GM12878 (cell line): ENCODE measurements around the gene MAST2. TPM values are rescaled to one million over a fixed set of nuclear protein-coding genes. Genes with fewer than 3 reads are reported as not detected.

Experiments
- ATAC-seq: fragments of 200-7000 bp; cut with Tn5 transposase; 3 replicates; pipeline ENCODE4 v1.9.1; 2020; ENCODE audit warnings: mild to moderate bottlenecking, moderate library complexity
- BruUV-seq: library from RNA; stranded (reverse); fragments of 400-500 nt; replicated peaks from 2 replicates; lab custom pipeline; 2021; lab: Mats Ljungman, UMichigan
- CTCF ChIA-PET: fragments of 300-600 bp; sonication (Branson Sonifier 250); formaldehyde crosslinking; extraction: SDS; loops from one replicate; lab custom pipeline; 2021; ENCODE audit warnings: inconsistent platforms; lab: Yijun Ruan, JAX
- POLR2A ChIA-PET: fragments of 350-600 bp; formaldehyde crosslinking; extraction: SDS; loops from one replicate; lab custom pipeline; 2021; ENCODE audit warnings: inconsistent platforms; lab: Charles Lee
- RAD21 ChIA-PET: fragments of 300-600 bp; sonication (Branson Sonifier 250); formaldehyde crosslinking; loops from one replicate; lab custom pipeline; 2023; ENCODE audit warnings: antibody characterized with exemption; ENCODE audit not compliant: unreplicated experiment; lab: Charles Lee
- SMC1A ChIA-PET: fragments of 300-600 bp; sonication (Branson Sonifier 250); formaldehyde crosslinking; loops from one replicate; lab custom pipeline; 2023; ENCODE audit not compliant: unreplicated experiment, uncharacterized antibody; lab: Charles Lee
- DNase-seq: peaks from one replicate; pipeline ENCODE4 v3.0.0-alpha.2; 2011; ENCODE audit warnings: low read depth, low spot score
- FAIRE-seq: peaks from 3 replicates; lab custom pipeline; 2011; peaks lifted over from hg19 to GRCh38; lab: Jason Lieb, UNC
- H2AFZ ChIP-seq: 2 replicates; pipeline ENCODE4 v1.6.0; 2011; ENCODE audit warnings: low read depth, low read length, control low read depth; ENCODE audit not compliant: control insufficient read depth
- H3K27ac ChIP-seq: 2 replicates; pipeline ENCODE4 v1.5.1; 2011; ENCODE audit warnings: control low read depth; ENCODE audit not compliant: control insufficient read depth, insufficient read depth
- H3K27me3 ChIP-seq, 2 experiments: replicated peaks in 1 of 2; 2 replicates each; pipeline versions ENCODE4 v1.6.0 to v1.6.1; 2011; ENCODE audit warnings: low read length in 1 of 2; ENCODE audit not compliant: control insufficient read depth in 2 of 2, insufficient read depth in 2 of 2
- H3K36me3 ChIP-seq, 2 experiments: 2 replicates each; pipeline ENCODE4 v1.5.1; 2011; ENCODE audit warnings: low read length in 1 of 2; ENCODE audit not compliant: control insufficient read depth in 2 of 2, insufficient read depth in 2 of 2
- H3K4me1 ChIP-seq: 2 replicates; pipeline ENCODE4 v1.6.1; 2011; ENCODE audit warnings: mild to moderate bottlenecking, low read length, moderate library complexity, mixed read lengths; ENCODE audit not compliant: control insufficient read depth, insufficient read depth
- H3K4me2 ChIP-seq: 2 replicates; pipeline ENCODE4 v1.6.0; 2011; ENCODE audit warnings: control low read depth; ENCODE audit not compliant: control insufficient read depth, insufficient read depth
- H3K4me3 ChIP-seq: fragments of 200-600 bp; sonication (generic); 2 replicates; pipeline ENCODE4 v1.5.1; 2016
- H3K79me2 ChIP-seq: 2 replicates; pipeline ENCODE4 v1.6.0; 2011; ENCODE audit warnings: low read length; ENCODE audit not compliant: control insufficient read depth, insufficient read depth
- H3K9ac ChIP-seq: 2 replicates; pipeline ENCODE4 v1.8.0; 2011; ENCODE audit warnings: low read length, control low read depth, mixed read lengths; ENCODE audit not compliant: control insufficient read depth, insufficient read depth
- H3K9me3 ChIP-seq: replicated peaks from 3 replicates; pipeline ENCODE4 v1.5.1; 2011; ENCODE audit warnings: mild to moderate bottlenecking, low read length; ENCODE audit not compliant: control insufficient read depth, insufficient read depth
- H4K20me1 ChIP-seq: 2 replicates; pipeline ENCODE4 v1.6.0; 2011; ENCODE audit not compliant: control insufficient read depth, insufficient read depth
- ETV6 ChIP-seq, 2 experiments: fragments of 450-650 bp in 1 of 2; IDR thresholded peaks in 1 of 2; conservative IDR thresholded peaks in 1 of 2; 2 replicates each; pipeline ENCODE4 v1.6.1; 2014; ENCODE audit warnings: antibody characterized with exemption in 1 of 2, borderline replicate concordance in 1 of 2, low read depth in 1 of 2, mild to moderate bottlenecking in 1 of 2, moderate library complexity in 1 of 2
- HDAC2 ChIP-seq: fragments of 200-600 bp; sonication (generic); IDR thresholded peaks from 2 replicates; pipeline ENCODE4 v1.6.1; 2017
- RB1 ChIP-seq: fragments of 450-650 bp; formaldehyde crosslinking; IDR thresholded peaks from 2 replicates; pipeline ENCODE4 v1.6.1; 2017; ENCODE audit warnings: mild to moderate bottlenecking, borderline replicate concordance
- SREBF1 ChIP-seq: IDR thresholded peaks from 2 replicates; pipeline ENCODE4 v1.6.1; 2012; ENCODE audit warnings: mild to moderate bottlenecking, low read length
- TAF1 ChIP-seq: IDR thresholded peaks from 2 replicates; pipeline ENCODE4 v1.6.1; 2011; ENCODE audit warnings: mild to moderate bottlenecking, low read depth, low read length, borderline replicate concordance
- YBX1 ChIP-seq: fragments of 450-650 bp; IDR thresholded peaks from 2 replicates; pipeline ENCODE4 v1.6.1; 2016; ENCODE audit warnings: antibody characterized with exemption
- ZNF217 ChIP-seq: fragments of 450-650 bp; IDR thresholded peaks from 2 replicates; pipeline ENCODE4 v1.6.1; 2017; ENCODE audit warnings: antibody characterized with exemption, mild to moderate bottlenecking
- WGBS: methylation state at CpG from one replicate; pipeline ENCODE4 v1.1.6; 2016; ENCODE audit warnings: low lambda C conversion rate; ENCODE audit not compliant: insufficient replicate concordance, insufficient coverage; ENCODE audit errors: missing lambda C conversion rate; 5-methylcytosine and 5-hydroxymethylcytosine counted together
- in situ Hi-C: fragments of 300-500 bp; cut with MboI; formaldehyde crosslinking; loops from 9 replicates; pipeline ENCODE4 v1.14.3; 2018; ENCODE audit warnings: mixed read lengths
- intact Hi-C: fragments of 100-400 bp; cut with micrococcal nuclease; formaldehyde crosslinking; loops from one replicate; pipeline ENCODE4 v1.14.2; 2022; ENCODE audit not compliant: unreplicated experiment
- polyA plus RNA-seq, 11 experiments: library from polyadenylated mRNA; depleted of rRNA in 4 of 11; unstranded in 6 of 11; stranded (reverse) in 5 of 11; fragments of >200 nt; fragmentation: Nextera tagmentation in 4 of 11; fragmentation: Illumina TruSeq in 1 of 11; extraction: Ambion mirVana in 4 of 11; extraction: Trizol in 1 of 11; gene quantifications; 1 replicate in 1 of 11; 2 replicates in 10 of 11; pipeline versions ENCODE4 v1.2.1 to v1.2.3, GENCODE V29; 2011 to 2016; ENCODE audit warnings: inconsistent platforms in 2 of 11, missing spikeins in 2 of 11, low read depth in 1 of 11
- total RNA-seq, 4 experiments: library from RNA; depleted of rRNA in 3 of 4; stranded (reverse); fragments of >200 nt in 3 of 4; fragmentation: Illumina TruSeq in 1 of 4; extraction: Trizol in 1 of 4; gene quantifications; 2 replicates each; pipeline versions ENCODE4 v1.2.1 to v1.2.3, GENCODE V29; 2013 to 2021
- TF ChIP-seq, protein P1 (sequence below): IDR thresholded peaks from 2 replicates; pipeline ENCODE4 v1.6.1; 2011; ENCODE audit warnings: borderline replicate concordance, low read depth, mild to moderate bottlenecking, moderate library complexity, mixed read lengths, low read length; ENCODE audit not compliant: insufficient read depth; ENCODE audit errors: extremely low read length
- TF ChIP-seq, protein P2 (sequence below): fragments of 450-650 bp; IDR thresholded peaks from 2 replicates; pipeline ENCODE4 v1.6.1; 2016; ENCODE audit warnings: mild to moderate bottlenecking
- TF ChIP-seq, protein P3 (sequence below): IDR thresholded peaks from 2 replicates; pipeline ENCODE4 v1.6.1; 2012; ENCODE audit warnings: low read depth, low read length, improper control_type of control experiment

The MAST2 gene
- total and polyA plus RNA-seq, 10 of the 15 experiments (the other 5 are each of a cell fraction or from before 2014, with no cell fraction given): 1.0 to 28.7 (median 13.8) TPM

DNA sequence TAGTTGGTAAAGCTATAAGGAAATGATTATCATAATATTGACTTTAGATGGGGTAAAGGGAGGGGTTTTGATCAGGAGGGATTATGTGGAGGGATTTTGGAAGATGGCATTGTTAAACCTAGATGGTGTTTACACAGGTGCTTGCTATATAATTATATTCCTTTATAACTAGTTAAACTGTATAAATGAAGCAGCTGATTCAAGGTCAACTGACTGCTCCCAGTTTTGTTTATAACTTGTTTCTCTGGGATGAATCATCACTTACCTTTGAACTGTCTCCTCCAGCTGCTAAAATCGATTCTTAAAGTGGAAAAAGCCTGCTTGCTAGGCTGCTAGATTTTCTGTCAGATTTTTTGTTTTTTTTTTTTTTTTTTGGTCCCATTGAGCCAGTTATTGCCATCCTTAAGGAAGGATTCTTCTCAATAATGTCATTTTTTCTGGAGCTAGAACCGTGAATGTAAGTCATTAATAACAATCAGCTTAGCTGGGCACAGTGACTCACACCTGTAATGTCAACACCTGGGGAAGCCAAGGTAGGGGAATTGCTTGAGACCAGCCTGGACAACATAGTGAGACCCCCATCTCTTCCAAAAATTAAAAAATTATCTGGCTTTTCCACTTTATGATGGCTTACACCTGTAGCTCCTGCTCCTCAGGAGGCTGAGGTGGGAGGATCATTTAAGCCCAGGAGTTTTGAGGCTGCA lies 175.8 kb downstream of the MAST2 start:
- Histone ChIP-seq H3K36me3 (no peaks in the 10 kb centered on the region), H3K27ac (no peak overlapping the region), H4K20me1 (no peaks in the 10 kb centered on the region), H3K27me3 (no peaks in the 10 kb centered on the region), H3K9me3 (no peaks in the 10 kb centered on the region; the same call in 2 of the 3 replicates), H3K4me1 (no peaks in the 10 kb centered on the region), H2AFZ (no peak overlapping the region), H3K79me2 (no peaks in the 10 kb centered on the region), H3K9ac (no peak overlapping the region), H3K4me3 (no peak overlapping the region), H3K4me2 (no peak overlapping the region)
- ChIA-PET CTCF (no interaction called here), POLR2A (interaction anchor here (0.6 kb wide), 1 partner anchor 276 kb away, joined by 3 read pairs; no protein-coding TSS in a partner anchor), RAD21 (no interaction called here), SMC1A (interaction anchor here (0.6 to 1.0 kb wide), 3 partner anchors 8 to 13 kb away, joined by 3 read pairs; no protein-coding TSS in a partner anchor)
- WGBS: 98% methylated on average over 2 of the region's 2 CpGs
- intact Hi-C loops (no loop called here), in situ Hi-C loops (no loop called here)
- TF ChIP-seq ZNF217 (no peak), SREBF1 (no peak), HDAC2 (no peak), RB1 (no peak), YBX1 (no peak), ETV6 (conservative IDR thresholded peaks at IDR 0.05 in 1 of 2, IDR thresholded peaks at IDR 0.05 in 1 of 2; ENCODE audit: borderline replicate concordance in 1 of 2, low read depth in 1 of 2) (no peak), TAF1 (no peak)
- TF ChIP-seq, protein P1, sequence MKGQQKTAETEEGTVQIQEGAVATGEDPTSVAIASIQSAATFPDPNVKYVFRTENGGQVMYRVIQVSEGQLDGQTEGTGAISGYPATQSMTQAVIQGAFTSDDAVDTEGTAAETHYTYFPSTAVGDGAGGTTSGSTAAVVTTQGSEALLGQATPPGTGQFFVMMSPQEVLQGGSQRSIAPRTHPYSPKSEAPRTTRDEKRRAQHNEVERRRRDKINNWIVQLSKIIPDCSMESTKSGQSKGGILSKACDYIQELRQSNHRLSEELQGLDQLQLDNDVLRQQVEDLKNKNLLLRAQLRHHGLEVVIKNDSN: no peak
- TF ChIP-seq, protein P2, sequence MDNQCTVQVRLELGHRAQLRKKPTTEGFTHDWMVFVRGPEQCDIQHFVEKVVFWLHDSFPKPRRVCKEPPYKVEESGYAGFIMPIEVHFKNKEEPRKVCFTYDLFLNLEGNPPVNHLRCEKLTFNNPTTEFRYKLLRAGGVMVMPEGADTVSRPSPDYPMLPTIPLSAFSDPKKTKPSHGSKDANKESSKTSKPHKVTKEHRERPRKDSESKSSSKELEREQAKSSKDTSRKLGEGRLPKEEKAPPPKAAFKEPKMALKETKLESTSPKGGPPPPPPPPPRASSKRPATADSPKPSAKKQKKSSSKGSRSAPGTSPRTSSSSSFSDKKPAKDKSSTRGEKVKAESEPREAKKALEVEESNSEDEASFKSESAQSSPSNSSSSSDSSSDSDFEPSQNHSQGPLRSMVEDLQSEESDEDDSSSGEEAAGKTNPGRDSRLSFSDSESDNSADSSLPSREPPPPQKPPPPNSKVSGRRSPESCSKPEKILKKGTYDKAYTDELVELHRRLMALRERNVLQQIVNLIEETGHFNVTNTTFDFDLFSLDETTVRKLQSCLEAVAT: no peak
- TF ChIP-seq, protein P3, sequence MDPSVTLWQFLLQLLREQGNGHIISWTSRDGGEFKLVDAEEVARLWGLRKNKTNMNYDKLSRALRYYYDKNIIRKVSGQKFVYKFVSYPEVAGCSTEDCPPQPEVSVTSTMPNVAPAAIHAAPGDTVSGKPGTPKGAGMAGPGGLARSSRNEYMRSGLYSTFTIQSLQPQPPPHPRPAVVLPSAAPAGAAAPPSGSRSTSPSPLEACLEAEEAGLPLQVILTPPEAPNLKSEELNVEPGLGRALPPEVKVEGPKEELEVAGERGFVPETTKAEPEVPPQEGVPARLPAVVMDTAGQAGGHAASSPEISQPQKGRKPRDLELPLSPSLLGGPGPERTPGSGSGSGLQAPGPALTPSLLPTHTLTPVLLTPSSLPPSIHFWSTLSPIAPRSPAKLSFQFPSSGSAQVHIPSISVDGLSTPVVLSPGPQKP: no peak
- FAIRE-seq (no peak), ATAC-seq (no peak), DNase-seq (no peak)
- no TSS peak for BruUV-seq
